HepG2 (cell line): Measurements from ENCODE around the gene PRKG1. TPM values are rescaled to one million over a fixed set of nuclear protein-coding genes. Genes with fewer than 3 reads are reported as not detected.

Experiments used
- ATAC-seq: fragments of 200-7000 bp; cut with Tn5 transposase; 3 replicates; pipeline ENCODE4 v1.9.1; 2020; ENCODE audit warnings: mild to moderate bottlenecking, moderate library complexity
- BruUV-seq: library from RNA; stranded (reverse); fragments of 400-500 nt; replicated peaks from 2 replicates; lab custom pipeline; 2021; lab: Mats Ljungman, UMichigan
- CTCF ChIA-PET: fragments of 300-600 bp; formaldehyde crosslinking; extraction: SDS; loops from one replicate; lab custom pipeline; 2021; ENCODE audit warnings: low total read pairs, inconsistent platforms, low intra/inter-chr PET ratio; lab: Yijun Ruan, JAX
- POLR2A ChIA-PET: fragments of 350-600 bp; sonication (Branson Sonifier 250); formaldehyde crosslinking; loops from one replicate; lab custom pipeline; 2020; ENCODE audit warnings: antibody characterized with exemption, inconsistent platforms; lab: Yijun Ruan, JAX
- DNase-seq: peaks from one replicate; pipeline ENCODE4 v3.0.0-alpha.2; 2015; ENCODE audit warnings: low spot score
- FAIRE-seq: peaks from 3 replicates; lab custom pipeline; 2011; peaks lifted over from hg19 to GRCh38; lab: Jason Lieb, UNC
- H2AFZ ChIP-seq: one replicate; pipeline ENCODE4 v1.6.1; 2011; ENCODE audit warnings: low read length, inconsistent platforms
- H3K27ac ChIP-seq: fragments of 300-600 bp; 3 replicates; pipeline ENCODE4 v1.8.0; 2011; ENCODE audit warnings: mixed run types, mild to moderate bottlenecking, mixed read lengths, low read length, inconsistent platforms; ENCODE audit not compliant: insufficient read depth; ENCODE audit errors: extremely low read length
- H3K27me3 ChIP-seq, 2 experiments: fragments of 200-600 bp in 1 of 2; 2 replicates in 1 of 2; 3 replicates in 1 of 2; pipeline versions ENCODE4 v1.6.0 to v1.8.0; 2011; ENCODE audit warnings: low read length in 2 of 2, mild to moderate bottlenecking in 2 of 2, moderate library complexity in 2 of 2, inconsistent platforms in 1 of 2; ENCODE audit not compliant: insufficient read depth in 2 of 2, control insufficient read depth in 1 of 2
- H3K36me3 ChIP-seq, 2 experiments: fragments of 200-600 bp in 1 of 2; replicated peaks in 1 of 2; 2 replicates in 1 of 2; 3 replicates in 1 of 2; pipeline versions ENCODE4 v1.5.1 to v1.8.0; 2011; ENCODE audit warnings: low read length in 2 of 2, inconsistent platforms in 1 of 2; ENCODE audit not compliant: insufficient read depth in 2 of 2, control insufficient read depth in 1 of 2
- H3K4me1 ChIP-seq: 2 replicates; pipeline ENCODE4 v1.5.1; 2012; ENCODE audit warnings: low read length, inconsistent platforms; ENCODE audit not compliant: insufficient read depth
- H3K4me2 ChIP-seq: 2 replicates; pipeline ENCODE4 v1.6.0; 2011; ENCODE audit warnings: low read depth, low read length, inconsistent platforms
- H3K4me3 ChIP-seq, 3 experiments: fragments of 200-600 bp in 1 of 3; sonication (generic), shearing (Covaris generic) in 1 of 3; replicated peaks in 1 of 3; 2 replicates each; pipeline ENCODE4 v1.5.1; 2011 to 2016; ENCODE audit warnings: low read length in 3 of 3, inconsistent platforms in 2 of 3, low read depth in 2 of 3, mild to moderate bottlenecking in 2 of 3, control low read depth in 1 of 3, mixed read lengths in 1 of 3; ENCODE audit not compliant: insufficient read depth in 1 of 3
- H3K79me2 ChIP-seq: one replicate; pipeline ENCODE4 v1.6.1; 2011; ENCODE audit warnings: low read length, inconsistent platforms; ENCODE audit not compliant: insufficient read depth
- H3K9ac ChIP-seq: 2 replicates; pipeline ENCODE4 v1.6.0; 2011; ENCODE audit warnings: mild to moderate bottlenecking, low read depth, low read length, inconsistent platforms; ENCODE audit not compliant: insufficient read depth
- H3K9me3 ChIP-seq: 2 replicates; pipeline ENCODE4 v1.5.1; 2012; ENCODE audit warnings: mild to moderate bottlenecking, low read length
- H4K20me1 ChIP-seq: 2 replicates; pipeline ENCODE4 v1.6.0; 2011; ENCODE audit warnings: inconsistent platforms, mild to moderate bottlenecking, low read length, moderate library complexity; ENCODE audit not compliant: insufficient read depth
- ZFP1 ChIP-seq: IDR thresholded peaks from 2 replicates; pipeline ENCODE4 v1.6.1; 2016
- ZFX ChIP-seq: sonication (generic); formaldehyde crosslinking; IDR thresholded peaks from 2 replicates; pipeline ENCODE4 v1.4.0; 2020; ENCODE audit warnings: mild to moderate bottlenecking, low read depth, missing genetic modification reagents, moderate library complexity
- ZNF615 ChIP-seq: sonication (generic); formaldehyde crosslinking; IDR thresholded peaks from 2 replicates; pipeline ENCODE4 v1.5.0; 2020; ENCODE audit warnings: mild to moderate bottlenecking, missing genetic modification reagents, borderline replicate concordance
- WGBS: methylation state at CpG from one replicate; pipeline ENCODE4 v1.1.6; 2017; ENCODE audit warnings: low lambda C conversion rate; 5-methylcytosine and 5-hydroxymethylcytosine counted together
- in situ Hi-C: cut with HindIII; loops from 2 replicates; pipeline ENCODE4 v1.10.0; 2017; ENCODE audit warnings: low pct_unique_long_range_greater_than_20kb; ENCODE audit not compliant: extremely low pct_ligation_motif_present
- intact Hi-C: fragments of 100-400 bp; cut with micrococcal nuclease; formaldehyde crosslinking; loops from one replicate; pipeline ENCODE4 v1.10.0; 2022; ENCODE audit not compliant: unreplicated experiment
- polyA plus RNA-seq, 8 experiments: library from polyadenylated mRNA; depleted of rRNA in 3 of 8; stranded (reverse) in 7 of 8; unstranded in 1 of 8; fragments of >200 nt; fragmentation: Illumina TruSeq in 4 of 8; extraction: Trizol in 4 of 8; gene quantifications; 2 replicates each; pipeline versions ENCODE4 v1.2.1 to v1.2.3, GENCODE V29; 2011 to 2016; ENCODE audit warnings: low read depth in 4 of 8, missing spikeins in 1 of 8, mixed read lengths in 1 of 8; ENCODE audit not compliant: insufficient read depth in 1 of 8
- total RNA-seq, 5 experiments: library from RNA; depleted of rRNA; stranded (reverse); fragments of >200 nt; fragmentation: Illumina TruSeq; extraction: Trizol; gene quantifications; 2 replicates each; pipeline ENCODE4 v1.2.3, GENCODE V29; 2016; ENCODE audit warnings: low read depth in 1 of 5
- TF ChIP-seq, protein P1 (sequence below): sonication (generic); formaldehyde crosslinking; IDR thresholded peaks from 2 replicates; pipeline ENCODE4 v1.4.0; 2020; ENCODE audit warnings: missing genetic modification reagents, borderline replicate concordance

The PRKG1 gene
- total and polyA plus RNA-seq, 2 of the 13 experiments (the other 11 are each of a cell fraction or from before 2014, with no cell fraction given), result 0.01 TPM; not detected in 1

DNA sequence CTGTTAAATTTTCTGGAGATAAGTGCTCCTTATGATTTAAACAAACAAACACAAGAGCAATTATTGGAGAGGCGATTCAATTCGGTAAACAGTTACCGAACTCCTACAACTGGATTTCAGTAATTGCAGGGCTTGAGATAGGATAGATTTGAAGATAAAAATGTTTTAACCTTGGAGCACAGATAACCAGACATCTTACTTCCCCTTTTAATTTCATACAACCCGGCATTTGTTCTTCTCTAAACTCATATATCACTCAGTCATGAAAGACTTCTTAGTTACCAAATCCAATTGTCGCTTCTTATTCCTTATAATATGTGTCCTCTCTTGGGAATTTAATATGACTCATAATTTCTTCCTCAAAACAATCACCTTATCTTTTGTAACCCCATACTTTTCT, 861.1 kb downstream of the PRKG1 start:
- no peak overlapping the region for H3K9ac ChIP-seq
- FAIRE-seq, result no peak
- H3K36me3 ChIP-seq, result no peaks in the 10 kb centered on the region
- H3K9me3 ChIP-seq, result no peaks in the 10 kb centered on the region
- TF ChIP-seq, protein P1, sequence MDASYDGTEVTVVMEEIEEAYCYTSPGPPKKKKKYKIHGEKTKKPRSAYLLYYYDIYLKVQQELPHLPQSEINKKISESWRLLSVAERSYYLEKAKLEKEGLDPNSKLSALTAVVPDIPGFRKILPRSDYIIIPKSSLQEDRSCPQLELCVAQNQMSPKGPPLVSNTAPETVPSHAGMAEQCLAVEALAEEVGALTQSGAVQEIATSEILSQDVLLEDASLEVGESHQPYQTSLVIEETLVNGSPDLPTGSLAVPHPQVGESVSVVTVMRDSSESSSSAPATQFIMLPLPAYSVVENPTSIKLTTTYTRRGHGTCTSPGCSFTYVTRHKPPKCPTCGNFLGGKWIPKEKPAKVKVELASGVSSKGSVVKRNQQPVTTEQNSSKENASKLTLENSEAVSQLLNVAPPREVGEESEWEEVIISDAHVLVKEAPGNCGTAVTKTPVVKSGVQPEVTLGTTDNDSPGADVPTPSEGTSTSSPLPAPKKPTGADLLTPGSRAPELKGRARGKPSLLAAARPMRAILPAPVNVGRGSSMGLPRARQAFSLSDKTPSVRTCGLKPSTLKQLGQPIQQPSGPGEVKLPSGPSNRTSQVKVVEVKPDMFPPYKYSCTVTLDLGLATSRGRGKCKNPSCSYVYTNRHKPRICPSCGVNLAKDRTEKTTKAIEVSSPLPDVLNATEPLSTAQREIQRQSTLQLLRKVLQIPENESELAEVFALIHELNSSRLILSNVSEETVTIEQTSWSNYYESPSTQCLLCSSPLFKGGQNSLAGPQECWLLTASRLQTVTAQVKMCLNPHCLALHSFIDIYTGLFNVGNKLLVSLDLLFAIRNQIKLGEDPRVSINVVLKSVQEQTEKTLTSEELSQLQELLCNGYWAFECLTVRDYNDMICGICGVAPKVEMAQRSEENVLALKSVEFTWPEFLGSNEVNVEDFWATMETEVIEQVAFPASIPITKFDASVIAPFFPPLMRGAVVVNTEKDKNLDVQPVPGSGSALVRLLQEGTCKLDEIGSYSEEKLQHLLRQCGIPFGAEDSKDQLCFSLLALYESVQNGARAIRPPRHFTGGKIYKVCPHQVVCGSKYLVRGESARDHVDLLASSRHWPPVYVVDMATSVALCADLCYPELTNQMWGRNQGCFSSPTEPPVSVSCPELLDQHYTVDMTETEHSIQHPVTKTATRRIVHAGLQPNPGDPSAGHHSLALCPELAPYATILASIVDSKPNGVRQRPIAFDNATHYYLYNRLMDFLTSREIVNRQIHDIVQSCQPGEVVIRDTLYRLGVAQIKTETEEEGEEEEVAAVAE (CRISPR knock-in tag), result no peak
- no peak for TF ChIP-seq ZFP1 (CRISPR knock-in tag)
- TF ChIP-seq ZFX (CRISPR knock-in tag), result no peak
- no peak for TF ChIP-seq ZNF615
- H3K4me1 ChIP-seq, result no peaks in the 10 kb centered on the region
- no peak for ATAC-seq
- H3K4me3 ChIP-seq, result no peak overlapping the region
- no TSS peak for BruUV-seq
- no peaks in the 10 kb centered on the region for H3K79me2 ChIP-seq
- H4K20me1 ChIP-seq, result no peaks in the 10 kb centered on the region
- H3K27ac ChIP-seq, result no peak overlapping the region
- no peak overlapping the region for H3K4me2 ChIP-seq
- no peak for DNase-seq
- POLR2A ChIA-PET, result no interaction called here
- CTCF ChIA-PET, result no interaction called here
- WGBS, result 20% methylated on average over 5 of the region's 5 CpGs
- no peaks in the 10 kb centered on the region for H3K27me3 ChIP-seq
- in situ Hi-C loops, result no loop called here
- H2AFZ ChIP-seq, result no peak overlapping the region
- intact Hi-C loops, result no loop called here
